SHP77 treated with DMSO at 0.1 percent for 48 hours (cell line): ENCODE data around the gene CD27.
"Not testable (repeated sequence)": the region's sequence is repeated elsewhere in the genome, so short reads cannot be mapped to it uniquely, and the experiment has no call there.

Source experiments
- DNase-seq: peaks from one replicate; lab custom pipeline; 2025; lab: John Stamatoyannopoulos, UW

CD27 gene

GRCh38 chr12:6461401-6462233, 16.9 kb downstream of the CD27 start:
- DNase-seq = no peak

DNA sequence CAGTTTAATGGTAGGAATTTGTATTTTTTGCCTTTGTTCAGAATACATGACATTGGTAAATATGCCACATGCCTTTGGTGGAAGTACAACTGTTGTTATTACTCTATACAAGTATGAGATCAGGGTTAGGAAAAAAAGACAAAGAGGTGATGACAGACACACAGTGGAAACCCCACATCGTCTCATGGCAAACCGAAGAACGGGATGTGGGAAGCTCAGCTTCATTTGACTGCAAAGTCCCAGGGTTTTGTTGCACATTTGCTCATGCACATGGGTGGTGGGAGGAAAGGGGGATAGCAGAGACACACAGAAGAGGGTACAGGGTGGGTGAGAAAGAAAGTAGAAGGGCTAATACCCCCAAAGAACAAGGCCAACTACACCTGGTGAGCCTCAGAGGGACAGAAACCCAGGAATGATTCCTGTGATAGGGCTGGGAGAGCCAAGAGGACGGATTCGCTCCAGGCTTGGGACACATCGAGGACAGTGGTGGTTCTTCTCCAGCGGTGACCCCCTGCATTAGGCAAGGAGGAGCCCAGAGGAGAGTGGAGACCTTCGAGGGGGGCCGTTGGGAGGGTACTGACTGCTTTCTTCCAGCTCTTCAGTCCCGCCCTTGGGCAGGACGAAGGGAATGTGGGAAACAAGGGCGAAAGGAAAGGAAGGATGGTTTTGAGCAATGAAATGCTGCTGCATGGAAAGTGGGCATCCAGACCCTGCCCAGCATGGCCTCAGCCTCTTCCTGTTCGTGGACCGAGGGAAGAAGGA, 17.7 kb downstream of the CD27 start:
- DNase-seq = no peak

- no peak for DNase-seq
Observed at GRCh38 chr12:6463216-6463615, 18.5 kb downstream of the CD27 start.

DNA sequence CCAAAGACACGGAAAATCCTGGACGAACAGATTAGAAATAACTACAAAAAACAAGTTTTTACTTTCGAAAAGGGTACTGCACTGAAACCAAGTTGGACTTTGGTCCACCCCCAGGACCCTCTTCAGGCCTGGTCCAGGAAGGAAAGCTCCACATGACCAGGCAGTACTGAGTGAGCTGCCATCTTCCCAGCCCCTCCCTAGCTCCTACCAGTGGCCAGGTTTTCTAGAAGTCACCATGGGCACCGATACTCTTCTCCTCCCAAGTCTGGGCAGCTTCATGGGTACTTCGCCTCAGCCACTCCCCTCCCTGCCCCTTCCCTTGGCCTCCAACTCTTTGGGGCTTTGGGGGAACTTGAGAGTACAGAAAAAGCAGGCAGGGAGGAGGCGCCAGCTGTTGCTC, 19.1 kb downstream of the CD27 start:
- no peak for DNase-seq

GRCh38 chr12:6464531-6464930, 19.8 kb downstream of the CD27 start:
- DNase-seq = no peak

GRCh38 chr12:6465467-6466183, 20.9 kb downstream of the CD27 start:
- DNase-seq = peak; percentile 1

GRCh38 chr12:6466184-6466573, 21.4 kb downstream of the CD27 start:
- DNase-seq = no peak

DNA sequence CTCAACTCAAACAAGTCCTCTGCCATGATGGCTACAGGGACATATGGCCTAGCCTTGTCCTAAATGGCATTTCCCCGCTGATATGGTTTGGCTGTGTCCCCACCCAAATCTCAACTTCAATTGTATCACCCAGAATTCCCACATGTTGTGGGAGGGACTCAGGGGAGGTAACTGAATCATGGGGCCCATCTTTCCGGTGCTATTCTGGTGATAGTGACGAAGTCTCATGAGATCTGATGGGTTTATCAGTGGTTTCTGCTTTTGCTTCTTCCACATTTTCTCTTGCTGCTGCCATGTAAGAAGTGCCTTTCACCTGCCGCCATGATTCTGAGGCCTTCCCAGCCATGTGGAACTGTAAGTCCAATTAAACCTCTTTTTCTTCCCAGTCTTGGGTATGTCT, 22.0 kb downstream of the CD27 start:
- not testable (repeated sequence) for DNase-seq

DNA sequence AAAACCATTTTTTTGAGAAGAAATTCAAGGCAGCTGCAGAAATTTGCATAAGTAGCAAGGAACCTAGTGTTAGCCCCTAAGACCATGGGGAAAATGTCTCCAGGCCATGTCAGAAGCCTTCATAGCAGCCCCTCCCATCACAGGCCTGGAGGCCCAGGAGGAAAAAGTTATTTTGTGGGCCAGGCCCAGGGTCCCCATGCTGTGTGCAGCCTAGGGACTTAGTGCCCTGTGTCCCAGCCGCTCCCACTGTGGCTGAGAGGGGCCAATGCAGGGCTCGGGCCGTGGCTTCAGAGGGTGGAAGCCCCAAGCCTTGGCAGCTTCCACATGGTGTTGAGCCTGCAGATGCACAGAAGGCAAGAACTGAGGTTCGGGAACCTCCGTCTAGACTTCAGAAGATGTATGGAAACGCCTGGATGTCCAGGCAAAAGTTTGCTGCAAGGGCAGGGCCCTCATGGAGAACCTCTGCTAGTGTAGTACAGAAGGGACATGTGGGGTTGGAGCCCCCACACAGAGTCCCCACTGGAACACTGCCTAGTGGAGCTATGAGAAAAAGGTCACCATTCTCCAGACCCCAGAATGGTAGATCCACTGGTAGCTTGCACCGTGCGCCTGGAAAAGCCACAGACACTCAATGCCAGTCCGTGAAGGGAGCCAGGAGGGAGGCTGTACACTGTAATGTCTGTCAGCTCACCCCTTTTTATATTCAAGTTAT, 23.0 kb downstream of the CD27 start:
- not testable (repeated sequence) for DNase-seq

- DNase-seq = no peak
Observed at GRCh38 chr12:6468283-6468575, 23.5 kb downstream of the CD27 start.

DNA sequence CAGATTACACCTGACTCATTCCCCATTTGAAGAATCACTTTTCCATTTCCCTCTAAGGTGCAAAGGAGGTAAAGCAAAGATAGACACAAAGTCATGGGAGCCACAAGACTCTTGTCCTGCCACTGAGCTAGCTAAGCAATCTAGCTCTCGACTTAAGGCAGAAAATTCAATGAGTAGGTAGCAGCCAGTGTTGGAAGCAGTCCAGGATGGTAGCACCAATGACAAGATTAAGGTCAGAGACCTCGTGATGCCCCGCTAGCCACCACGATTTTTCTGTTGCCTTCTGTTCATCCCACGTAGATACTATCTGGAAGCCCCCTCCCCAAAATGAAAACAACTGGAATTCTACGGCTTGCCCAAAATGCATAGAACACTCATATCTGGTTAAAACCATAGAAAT, 24.3 kb downstream of the CD27 start:
- no peak for DNase-seq

DNA sequence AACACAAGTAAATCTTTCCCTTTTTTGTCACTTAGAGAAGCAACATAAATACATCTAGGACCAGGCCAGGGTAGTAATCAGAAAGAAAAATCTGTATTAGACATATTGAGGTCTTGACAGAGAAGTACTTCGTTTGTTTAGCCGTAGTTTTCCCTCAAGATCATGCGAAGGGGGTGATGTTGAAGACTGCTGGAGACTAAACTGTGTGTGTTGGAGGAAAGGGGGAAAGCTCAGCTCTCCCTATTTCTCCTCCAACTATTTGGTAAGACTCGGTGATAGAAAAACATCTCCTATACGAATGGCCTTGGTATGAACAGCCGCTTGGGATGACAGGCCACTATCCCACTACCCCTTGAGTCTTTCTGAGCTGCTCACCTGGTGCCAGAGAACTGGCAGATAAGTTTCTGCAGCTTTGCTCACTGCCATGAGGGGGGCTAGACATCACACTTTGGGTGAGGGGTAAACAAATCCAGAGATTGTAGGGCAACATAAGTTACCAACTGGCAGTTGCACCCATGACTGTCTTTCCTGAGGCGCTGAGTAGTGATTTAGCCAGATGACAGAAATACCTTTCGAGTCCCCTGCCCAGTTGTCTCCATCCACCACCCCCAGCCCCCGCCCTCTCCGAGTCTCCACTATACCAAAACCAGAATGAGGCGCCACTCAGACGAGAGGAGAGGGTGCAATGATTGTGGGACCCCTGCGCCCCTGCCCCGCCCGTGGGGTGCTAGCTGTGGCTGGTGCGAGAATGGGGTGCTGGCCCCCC, 25.0 kb downstream of the CD27 start:
- DNase-seq = no peak

DNA sequence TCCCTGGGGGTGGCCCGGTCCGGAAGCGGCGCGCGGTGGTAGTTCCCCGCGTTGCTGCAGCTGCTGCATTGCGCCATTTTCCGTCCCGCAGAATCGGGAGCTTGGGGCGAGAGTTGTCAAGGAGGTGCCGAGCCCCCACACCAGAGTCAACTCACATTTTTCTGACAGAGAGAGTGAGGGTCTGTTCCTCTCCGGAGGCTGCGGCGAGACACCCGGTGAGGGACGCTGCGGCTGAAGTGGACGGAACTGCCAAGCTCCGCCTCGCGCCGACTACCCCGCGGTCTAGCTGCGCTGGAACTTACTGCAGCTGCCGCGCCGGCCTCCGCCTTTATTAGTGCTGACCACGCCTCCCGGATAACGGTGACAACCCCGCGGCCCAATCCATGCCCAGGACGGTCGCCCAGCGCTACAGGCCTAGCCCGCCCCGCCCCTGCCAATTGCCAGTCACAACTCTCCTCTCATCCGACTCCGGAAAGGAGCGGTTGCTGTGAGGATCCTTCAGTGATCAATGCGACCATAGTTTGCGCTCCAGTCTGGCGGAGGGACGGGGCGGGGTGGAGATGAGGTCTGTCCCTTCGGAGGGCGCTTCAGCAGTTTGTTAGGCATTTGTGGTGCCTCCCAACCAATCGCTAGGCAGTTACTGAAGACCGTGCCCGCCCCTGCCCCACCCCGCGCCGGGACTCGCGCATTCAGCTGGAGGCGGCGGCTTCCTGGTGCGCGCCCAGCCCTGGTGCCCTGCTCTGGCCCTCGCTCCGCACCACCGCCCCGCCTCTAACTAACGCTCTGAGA, 25.8 kb downstream of the CD27 start, which contains the start of gene VAMP1:
Gene VAMP1 (minus strand): TSS at position 303 of the 789 bp plus-strand sequence. CDS start 146 bp downstream, at position 157.
- peak; percentile 86 for DNase-seq

DNA sequence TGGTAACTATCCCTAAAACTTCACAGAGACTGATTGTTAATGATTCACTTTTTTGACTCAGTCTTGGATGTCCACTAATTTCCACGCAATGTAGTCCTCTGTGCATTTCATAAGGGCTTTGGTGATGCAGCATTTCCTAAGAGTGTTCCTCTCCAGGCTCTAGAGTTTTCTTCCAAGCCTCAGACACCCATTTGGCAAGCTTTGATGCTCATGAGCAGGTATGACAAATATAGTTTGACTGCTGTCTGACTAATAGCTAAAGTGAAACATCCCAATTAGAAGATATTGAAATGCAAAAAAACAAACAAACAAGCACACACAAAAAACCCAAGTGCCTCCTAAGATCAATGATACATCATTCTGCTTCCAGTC, 27.2 kb downstream of the CD27 start:
- no peak for DNase-seq

- DNase-seq = no peak
Observed at GRCh38 chr12:6472491-6472890, 27.7 kb downstream of the CD27 start.

- not testable (repeated sequence) for DNase-seq
Observed at GRCh38 chr12:6475233-6475975, 30.6 kb downstream of the CD27 start.

DNA sequence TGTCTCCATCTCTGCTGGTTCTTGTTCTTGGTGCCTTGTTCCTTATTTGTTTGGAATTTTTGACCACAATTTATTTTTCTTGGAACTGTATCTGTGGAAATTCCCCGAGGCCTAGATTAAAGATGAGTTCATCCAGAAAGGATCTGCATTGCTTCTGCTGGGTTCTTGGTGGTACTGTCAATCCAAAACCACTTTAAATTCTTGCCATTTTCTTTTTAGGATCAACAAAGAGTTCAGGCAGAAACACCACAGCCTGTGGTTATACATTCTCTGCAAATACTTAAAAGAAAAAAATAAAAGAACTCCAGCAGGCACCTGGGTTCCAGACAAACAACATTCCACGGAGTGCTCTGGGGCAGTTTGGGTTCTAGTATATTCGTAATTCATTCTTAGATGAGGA, 31.7 kb downstream of the CD27 start:
- DNase-seq = no peak

DNA sequence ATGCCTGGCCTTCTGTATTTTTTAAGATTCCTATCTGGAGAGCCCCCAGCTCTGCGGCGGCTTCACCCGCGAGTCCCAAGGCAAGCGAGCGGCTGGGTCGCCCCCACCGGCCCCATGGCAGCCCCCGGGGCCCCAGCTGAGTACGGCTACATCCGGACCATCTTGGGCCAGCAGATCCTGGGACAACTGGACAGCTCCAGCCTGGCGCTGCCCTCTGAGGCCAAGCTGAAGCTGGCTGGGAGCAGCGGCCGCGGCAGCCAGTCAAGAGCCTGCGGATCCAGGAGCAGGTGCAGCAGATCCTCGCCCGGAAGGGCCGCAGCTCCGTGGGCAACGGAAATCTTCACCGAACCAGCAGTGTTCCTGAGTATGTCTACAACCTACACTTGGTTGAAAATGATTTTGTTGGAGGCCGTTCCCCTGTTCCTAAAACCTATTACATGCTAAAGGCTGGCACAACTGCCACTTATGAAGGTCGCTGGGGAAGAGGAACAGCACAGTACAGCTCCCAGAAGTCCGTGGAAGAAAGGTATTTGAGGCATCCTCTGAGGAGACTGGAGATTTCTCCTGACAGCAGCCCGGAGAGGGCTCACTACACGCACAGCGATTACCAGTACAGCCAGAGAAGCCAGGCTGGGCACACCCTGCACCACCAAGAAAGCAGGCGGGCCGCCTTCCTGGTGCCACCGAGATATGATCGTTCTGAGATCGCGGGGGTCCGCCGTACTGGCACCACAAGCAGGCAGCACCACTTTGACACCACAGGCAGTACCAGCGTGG, 33.0 kb downstream of the CD27 start:
- DNase-seq = peak; percentile 0

- DNase-seq = no peak
Observed at GRCh38 chr12:6478416-6478815, 33.7 kb downstream of the CD27 start.
